GM12878 (cell line): ENCODE results near the gene SPRED2. TPM values are rescaled to one million over a fixed set of nuclear protein-coding genes. Genes with fewer than 3 reads are reported as not detected.

Experiments
- ATAC-seq: fragments of 200-7000 bp; cut with Tn5 transposase; 3 replicates; pipeline ENCODE4 v1.9.1; 2020; ENCODE audit warnings: mild to moderate bottlenecking, moderate library complexity
- BruUV-seq: library from RNA; stranded (reverse); fragments of 400-500 nt; replicated peaks from 2 replicates; lab custom pipeline; 2021; lab: Mats Ljungman, UMichigan
- CTCF ChIA-PET: fragments of 300-600 bp; sonication (Branson Sonifier 250); formaldehyde crosslinking; extraction: SDS; loops from one replicate; lab custom pipeline; 2021; ENCODE audit warnings: inconsistent platforms; lab: Yijun Ruan, JAX
- POLR2A ChIA-PET: fragments of 350-600 bp; formaldehyde crosslinking; extraction: SDS; loops from one replicate; lab custom pipeline; 2021; ENCODE audit warnings: inconsistent platforms; lab: Charles Lee
- RAD21 ChIA-PET: fragments of 300-600 bp; sonication (Branson Sonifier 250); formaldehyde crosslinking; loops from one replicate; lab custom pipeline; 2023; ENCODE audit warnings: antibody characterized with exemption; ENCODE audit not compliant: unreplicated experiment; lab: Charles Lee
- SMC1A ChIA-PET: fragments of 300-600 bp; sonication (Branson Sonifier 250); formaldehyde crosslinking; loops from one replicate; lab custom pipeline; 2023; ENCODE audit not compliant: unreplicated experiment, uncharacterized antibody; lab: Charles Lee
- DNase-seq: peaks from one replicate; pipeline ENCODE4 v3.0.0-alpha.2; 2011; ENCODE audit warnings: low read depth, low spot score
- FAIRE-seq: peaks from 3 replicates; lab custom pipeline; 2011; peaks lifted over from hg19 to GRCh38; lab: Jason Lieb, UNC
- H2AFZ ChIP-seq: 2 replicates; pipeline ENCODE4 v1.6.0; 2011; ENCODE audit warnings: low read depth, low read length, control low read depth; ENCODE audit not compliant: control insufficient read depth
- H3K27ac ChIP-seq: 2 replicates; pipeline ENCODE4 v1.5.1; 2011; ENCODE audit warnings: control low read depth; ENCODE audit not compliant: control insufficient read depth, insufficient read depth
- H3K27me3 ChIP-seq, 2 experiments: replicated peaks in 1 of 2; 2 replicates each; pipeline versions ENCODE4 v1.6.0 to v1.6.1; 2011; ENCODE audit warnings: low read length in 1 of 2; ENCODE audit not compliant: control insufficient read depth in 2 of 2, insufficient read depth in 2 of 2
- H3K36me3 ChIP-seq, 2 experiments: 2 replicates each; pipeline ENCODE4 v1.5.1; 2011; ENCODE audit warnings: low read length in 1 of 2; ENCODE audit not compliant: control insufficient read depth in 2 of 2, insufficient read depth in 2 of 2
- H3K4me1 ChIP-seq: 2 replicates; pipeline ENCODE4 v1.6.1; 2011; ENCODE audit warnings: mild to moderate bottlenecking, low read length, moderate library complexity, mixed read lengths; ENCODE audit not compliant: control insufficient read depth, insufficient read depth
- H3K4me2 ChIP-seq: 2 replicates; pipeline ENCODE4 v1.6.0; 2011; ENCODE audit warnings: control low read depth; ENCODE audit not compliant: control insufficient read depth, insufficient read depth
- H3K4me3 ChIP-seq: fragments of 200-600 bp; sonication (generic); 2 replicates; pipeline ENCODE4 v1.5.1; 2016
- H3K79me2 ChIP-seq: 2 replicates; pipeline ENCODE4 v1.6.0; 2011; ENCODE audit warnings: low read length; ENCODE audit not compliant: control insufficient read depth, insufficient read depth
- H3K9ac ChIP-seq: 2 replicates; pipeline ENCODE4 v1.8.0; 2011; ENCODE audit warnings: low read length, control low read depth, mixed read lengths; ENCODE audit not compliant: control insufficient read depth, insufficient read depth
- H3K9me3 ChIP-seq: replicated peaks from 3 replicates; pipeline ENCODE4 v1.5.1; 2011; ENCODE audit warnings: mild to moderate bottlenecking, low read length; ENCODE audit not compliant: control insufficient read depth, insufficient read depth
- H4K20me1 ChIP-seq: 2 replicates; pipeline ENCODE4 v1.6.0; 2011; ENCODE audit not compliant: control insufficient read depth, insufficient read depth
- BRCA1 ChIP-seq: IDR thresholded peaks from 2 replicates; pipeline ENCODE4 v1.6.1; 2011; ENCODE audit warnings: low read depth, low read length, improper control_type of control experiment
- CBFB ChIP-seq: IDR thresholded peaks from 2 replicates; pipeline ENCODE4 v1.6.1; 2016; ENCODE audit warnings: antibody characterized with exemption, low read depth
- CHD4 ChIP-seq: fragments of 200-600 bp; sonication (generic); IDR thresholded peaks from 2 replicates; pipeline ENCODE4 v1.6.1; 2016; ENCODE audit warnings: mild to moderate bottlenecking
- ETV6 ChIP-seq, 2 experiments: fragments of 450-650 bp in 1 of 2; IDR thresholded peaks in 1 of 2; conservative IDR thresholded peaks in 1 of 2; 2 replicates each; pipeline ENCODE4 v1.6.1; 2014; ENCODE audit warnings: antibody characterized with exemption in 1 of 2, borderline replicate concordance in 1 of 2, low read depth in 1 of 2, mild to moderate bottlenecking in 1 of 2, moderate library complexity in 1 of 2
- FOXM1 ChIP-seq: IDR thresholded peaks from 2 replicates; pipeline ENCODE4 v1.6.1; 2012; ENCODE audit warnings: low read depth, mild to moderate bottlenecking, inconsistent platforms, low read length, moderate library complexity
- HDGF ChIP-seq: fragments of 450-650 bp; IDR thresholded peaks from 2 replicates; pipeline ENCODE4 v1.6.1; 2016; ENCODE audit warnings: antibody characterized with exemption
- MTA2 ChIP-seq: fragments of 450-650 bp; IDR thresholded peaks from 2 replicates; pipeline ENCODE4 v1.6.1; 2016; ENCODE audit warnings: low read depth, mild to moderate bottlenecking, moderate library complexity
- NR2C1 ChIP-seq: fragments of 450-650 bp; IDR thresholded peaks from 2 replicates; pipeline ENCODE4 v1.6.1; 2017; ENCODE audit warnings: antibody characterized with exemption, mild to moderate bottlenecking, moderate library complexity
- POLR2AphosphoS5 ChIP-seq: IDR thresholded peaks from 2 replicates; pipeline ENCODE4 v1.6.1; 2011; ENCODE audit warnings: mild to moderate bottlenecking, low read length, inconsistent platforms
- TARDBP ChIP-seq: IDR thresholded peaks from 2 replicates; pipeline ENCODE4 v1.6.1; 2016; ENCODE audit warnings: borderline replicate concordance
- TCF7 ChIP-seq: IDR thresholded peaks from 2 replicates; pipeline ENCODE4 v1.6.1; 2014; ENCODE audit warnings: antibody characterized with exemption, borderline replicate concordance
- ZBED1 ChIP-seq: IDR thresholded peaks from 2 replicates; pipeline ENCODE4 v1.6.1; 2016; ENCODE audit warnings: borderline replicate concordance
- ZNF274 ChIP-seq: IDR thresholded peaks from one replicate; pipeline ENCODE4 v1.8.0; 2011; ENCODE audit not compliant: insufficient read length, insufficient read depth
- WGBS: methylation state at CpG from one replicate; pipeline ENCODE4 v1.1.6; 2016; ENCODE audit warnings: low lambda C conversion rate; ENCODE audit not compliant: insufficient replicate concordance, insufficient coverage; ENCODE audit errors: missing lambda C conversion rate; 5-methylcytosine and 5-hydroxymethylcytosine counted together
- in situ Hi-C: fragments of 300-500 bp; cut with MboI; formaldehyde crosslinking; loops from 9 replicates; pipeline ENCODE4 v1.14.3; 2018; ENCODE audit warnings: mixed read lengths
- intact Hi-C: fragments of 100-400 bp; cut with micrococcal nuclease; formaldehyde crosslinking; loops from one replicate; pipeline ENCODE4 v1.14.2; 2022; ENCODE audit not compliant: unreplicated experiment
- polyA plus RNA-seq, 11 experiments: library from polyadenylated mRNA; depleted of rRNA in 4 of 11; unstranded in 6 of 11; stranded (reverse) in 5 of 11; fragments of >200 nt; fragmentation: Nextera tagmentation in 4 of 11; fragmentation: Illumina TruSeq in 1 of 11; extraction: Ambion mirVana in 4 of 11; extraction: Trizol in 1 of 11; gene quantifications; 1 replicate in 1 of 11; 2 replicates in 10 of 11; pipeline versions ENCODE4 v1.2.1 to v1.2.3, GENCODE V29; 2011 to 2016; ENCODE audit warnings: inconsistent platforms in 2 of 11, missing spikeins in 2 of 11, low read depth in 1 of 11
- total RNA-seq, 4 experiments: library from RNA; depleted of rRNA in 3 of 4; stranded (reverse); fragments of >200 nt in 3 of 4; fragmentation: Illumina TruSeq in 1 of 4; extraction: Trizol in 1 of 4; gene quantifications; 2 replicates each; pipeline versions ENCODE4 v1.2.1 to v1.2.3, GENCODE V29; 2013 to 2021

SPRED2 gene
- total and polyA plus RNA-seq, 10 of the 15 experiments (the other 5 are each of a cell fraction or from before 2014, with no cell fraction given): 3.0 to 23.9 (median 9.7) TPM

- Histone ChIP-seq H3K36me3 (no peaks in the 10 kb centered on the region), H4K20me1 (no peaks in the 10 kb centered on the region), H3K4me2 (no peak overlapping the region), H3K4me3 (no peak overlapping the region), H3K79me2 (no peaks in the 10 kb centered on the region), H2AFZ (no peak overlapping the region), H3K9ac (no peak overlapping the region), H3K9me3 (no peaks in the 10 kb centered on the region), H3K27ac (no peak overlapping the region), H3K27me3 (peaks cover 0 to 2% of the 10 kb centered on the region in 2 experiments; a peak in 1 of 4 replicates), H3K4me1 (no peaks in the 10 kb centered on the region)
- in situ Hi-C loops: no loop called here
- ATAC-seq (no peak), DNase-seq (no peak), FAIRE-seq (no peak)
- ChIA-PET CTCF (interaction anchor here (1.0 kb wide), 1 partner anchor 10 kb away, joined by 3 read pairs; no protein-coding TSS in a partner anchor), RAD21 (no interaction called here), POLR2A (no interaction called here), SMC1A (no interaction called here)
- intact Hi-C loops: no loop called here
- no TSS peak for BruUV-seq
- 9% methylated on average over 3 of the region's 3 CpGs for WGBS
- TF ChIP-seq NR2C1 (no peak), MTA2 (no peak), HDGF (no peak), ZBED1 (no peak), BRCA1 (no peak), TARDBP (no peak), ETV6 (conservative IDR thresholded peaks at IDR 0.05 in 1 of 2, IDR thresholded peaks at IDR 0.05 in 1 of 2; ENCODE audit: borderline replicate concordance in 1 of 2, low read depth in 1 of 2) (no peak), POLR2AphosphoS5 (no peak), CBFB (no peak), ZNF274 (no peak), FOXM1 (no peak), CHD4 (no peak), TCF7 (no peak)
- TF ChIP-seq, all 136 proteins: peak for 0
Measured at GRCh38 chr2:65464604-65465003, 32.2 kb upstream of the SPRED2 start.
